ENCODE data around the gene ADARB2.

The ADARB2 gene

GRCh38 chr10:1570416-1571051 lies 166.8 kb downstream of the ADARB2 start:
- TF ChIP-seq CTCF (IDR thresholded peaks at IDR 0.05; ENCODE audit: low read depth, low read length) = no peak
- H3K4me3 ChIP-seq (ENCODE audit: low read depth, low read length) = no peak overlapping the region

- H3K4me3 ChIP-seq (ENCODE audit: low read depth, low read length) = no peak overlapping the region
- TF ChIP-seq CTCF (IDR thresholded peaks at IDR 0.05; ENCODE audit: low read depth, low read length) = no peak
These were observed 168.1 kb downstream of the ADARB2 start for GRCh38 chr10:1569208-1569607.

- no peak for TF ChIP-seq CTCF (IDR thresholded peaks at IDR 0.05; ENCODE audit: low read depth, low read length)
- H3K4me3 ChIP-seq (ENCODE audit: low read depth, low read length) = no peak overlapping the region
These were observed 169.4 kb downstream of the ADARB2 start for GRCh38 chr10:1567742-1568495.

- no peak for TF ChIP-seq CTCF (IDR thresholded peaks at IDR 0.05; ENCODE audit: low read depth, low read length)
- no peak overlapping the region for H3K4me3 ChIP-seq (ENCODE audit: low read depth, low read length)
These were observed 170.2 kb downstream of the ADARB2 start for GRCh38 chr10:1567152-1567551.

- TF ChIP-seq CTCF (IDR thresholded peaks at IDR 0.05; ENCODE audit: low read depth, low read length) = no peak
- H3K4me3 ChIP-seq (ENCODE audit: low read depth, low read length) = no peak overlapping the region
These were observed 172.5 kb downstream of the ADARB2 start for GRCh38 chr10:1564791-1565190.

- no peak for TF ChIP-seq CTCF (IDR thresholded peaks at IDR 0.05; ENCODE audit: low read depth, low read length)
- no peak overlapping the region for H3K4me3 ChIP-seq (ENCODE audit: low read depth, low read length)
These were observed 174.3 kb downstream of the ADARB2 start for GRCh38 chr10:1563028-1563427.

- no peak for TF ChIP-seq CTCF (IDR thresholded peaks at IDR 0.05; ENCODE audit: low read depth, low read length)
- H3K4me3 ChIP-seq (ENCODE audit: low read depth, low read length) = no peak overlapping the region
These were observed 175.5 kb downstream of the ADARB2 start for GRCh38 chr10:1561731-1562337.
